Measurements from ENCODE around the gene SERGEF.

DNA sequence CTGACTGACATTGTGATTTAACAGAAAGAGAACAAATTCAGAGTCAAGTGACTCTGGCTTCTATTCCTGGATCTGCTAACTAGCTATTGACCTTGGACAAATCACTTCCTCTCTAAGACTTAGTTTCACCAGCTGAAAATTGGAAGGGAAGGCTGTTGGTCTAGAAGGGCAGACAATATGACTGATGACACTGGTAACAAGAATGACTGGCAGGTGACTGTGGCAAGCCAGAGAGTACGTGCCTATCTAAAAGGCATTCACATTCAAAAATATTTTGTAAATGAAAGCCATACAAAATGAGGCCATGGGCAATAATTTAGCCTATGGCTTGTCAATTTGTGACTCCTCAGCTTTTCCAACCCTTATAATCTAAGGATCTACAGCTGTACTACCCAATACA lies 23.5 kb downstream of the SERGEF start:
- TF ChIP-seq TCF12 (IDR thresholded peaks at IDR 0.05; ENCODE audit: low read depth, low read length) (no peak), MYC (IDR thresholded peaks at IDR 0.05; ENCODE audit: insufficient read depth, insufficient read length, insufficient replicate concordance, low read length, severe bottlenecking) (no peak), RAD21 (IDR thresholded peaks at IDR 0.05; ENCODE audit: insufficient read depth, low read depth, low read length) (no peak), SUZ12 (IDR thresholded peaks at IDR 0.05; ENCODE audit: unreplicated experiment) (no peak), ZNF274 (IDR thresholded peaks at IDR 0.05; ENCODE audit: insufficient read depth, insufficient read length) (no peak), POLR2AphosphoS5 (IDR thresholded peaks at IDR 0.05; ENCODE audit: low read length) (no peak), MEF2A (IDR thresholded peaks at IDR 0.05; ENCODE audit: insufficient read depth, low read depth, low read length) (no peak), TARDBP (IDR thresholded peaks at IDR 0.05; ENCODE audit: borderline replicate concordance) (no peak), POLR2A (IDR thresholded peaks at IDR 0.05; ENCODE audit: low read depth, low read length) (no peak), RFX5 (IDR thresholded peaks at IDR 0.05; ENCODE audit: low read depth, low read length) (no peak)
- TF ChIP-seq, protein P1, sequence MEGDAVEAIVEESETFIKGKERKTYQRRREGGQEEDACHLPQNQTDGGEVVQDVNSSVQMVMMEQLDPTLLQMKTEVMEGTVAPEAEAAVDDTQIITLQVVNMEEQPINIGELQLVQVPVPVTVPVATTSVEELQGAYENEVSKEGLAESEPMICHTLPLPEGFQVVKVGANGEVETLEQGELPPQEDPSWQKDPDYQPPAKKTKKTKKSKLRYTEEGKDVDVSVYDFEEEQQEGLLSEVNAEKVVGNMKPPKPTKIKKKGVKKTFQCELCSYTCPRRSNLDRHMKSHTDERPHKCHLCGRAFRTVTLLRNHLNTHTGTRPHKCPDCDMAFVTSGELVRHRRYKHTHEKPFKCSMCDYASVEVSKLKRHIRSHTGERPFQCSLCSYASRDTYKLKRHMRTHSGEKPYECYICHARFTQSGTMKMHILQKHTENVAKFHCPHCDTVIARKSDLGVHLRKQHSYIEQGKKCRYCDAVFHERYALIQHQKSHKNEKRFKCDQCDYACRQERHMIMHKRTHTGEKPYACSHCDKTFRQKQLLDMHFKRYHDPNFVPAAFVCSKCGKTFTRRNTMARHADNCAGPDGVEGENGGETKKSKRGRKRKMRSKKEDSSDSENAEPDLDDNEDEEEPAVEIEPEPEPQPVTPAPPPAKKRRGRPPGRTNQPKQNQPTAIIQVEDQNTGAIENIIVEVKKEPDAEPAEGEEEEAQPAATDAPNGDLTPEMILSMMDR (IDR thresholded peaks at IDR 0.05 in 2 of 3, conservative IDR thresholded peaks at IDR 0.05 in 1 of 3; ENCODE audit: control insufficient read depth in 2 of 3, extremely low read depth in 1 of 3, insufficient read depth in 1 of 3, low read depth in 3 of 3, low read length in 3 of 3): no peak
- TF ChIP-seq, protein P2, sequence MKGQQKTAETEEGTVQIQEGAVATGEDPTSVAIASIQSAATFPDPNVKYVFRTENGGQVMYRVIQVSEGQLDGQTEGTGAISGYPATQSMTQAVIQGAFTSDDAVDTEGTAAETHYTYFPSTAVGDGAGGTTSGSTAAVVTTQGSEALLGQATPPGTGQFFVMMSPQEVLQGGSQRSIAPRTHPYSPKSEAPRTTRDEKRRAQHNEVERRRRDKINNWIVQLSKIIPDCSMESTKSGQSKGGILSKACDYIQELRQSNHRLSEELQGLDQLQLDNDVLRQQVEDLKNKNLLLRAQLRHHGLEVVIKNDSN (IDR thresholded peaks at IDR 0.05; ENCODE audit: borderline replicate concordance, extremely low read length, insufficient read depth, low read depth, low read length): no peak
- TF ChIP-seq, protein P3, sequence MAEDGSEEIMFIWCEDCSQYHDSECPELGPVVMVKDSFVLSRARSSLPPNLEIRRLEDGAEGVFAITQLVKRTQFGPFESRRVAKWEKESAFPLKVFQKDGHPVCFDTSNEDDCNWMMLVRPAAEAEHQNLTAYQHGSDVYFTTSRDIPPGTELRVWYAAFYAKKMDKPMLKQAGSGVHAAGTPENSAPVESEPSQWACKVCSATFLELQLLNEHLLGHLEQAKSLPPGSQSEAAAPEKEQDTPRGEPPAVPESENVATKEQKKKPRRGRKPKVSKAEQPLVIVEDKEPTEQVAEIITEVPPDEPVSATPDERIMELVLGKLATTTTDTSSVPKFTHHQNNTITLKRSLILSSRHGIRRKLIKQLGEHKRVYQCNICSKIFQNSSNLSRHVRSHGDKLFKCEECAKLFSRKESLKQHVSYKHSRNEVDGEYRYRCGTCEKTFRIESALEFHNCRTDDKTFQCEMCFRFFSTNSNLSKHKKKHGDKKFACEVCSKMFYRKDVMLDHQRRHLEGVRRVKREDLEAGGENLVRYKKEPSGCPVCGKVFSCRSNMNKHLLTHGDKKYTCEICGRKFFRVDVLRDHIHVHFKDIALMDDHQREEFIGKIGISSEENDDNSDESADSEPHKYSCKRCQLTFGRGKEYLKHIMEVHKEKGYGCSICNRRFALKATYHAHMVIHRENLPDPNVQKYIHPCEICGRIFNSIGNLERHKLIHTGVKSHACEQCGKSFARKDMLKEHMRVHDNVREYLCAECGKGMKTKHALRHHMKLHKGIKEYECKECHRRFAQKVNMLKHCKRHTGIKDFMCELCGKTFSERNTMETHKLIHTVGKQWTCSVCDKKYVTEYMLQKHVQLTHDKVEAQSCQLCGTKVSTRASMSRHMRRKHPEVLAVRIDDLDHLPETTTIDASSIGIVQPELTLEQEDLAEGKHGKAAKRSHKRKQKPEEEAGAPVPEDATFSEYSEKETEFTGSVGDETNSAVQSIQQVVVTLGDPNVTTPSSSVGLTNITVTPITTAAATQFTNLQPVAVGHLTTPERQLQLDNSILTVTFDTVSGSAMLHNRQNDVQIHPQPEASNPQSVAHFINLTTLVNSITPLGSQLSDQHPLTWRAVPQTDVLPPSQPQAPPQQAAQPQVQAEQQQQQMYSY (CRISPR knock-in tag; IDR thresholded peaks at IDR 0.05): no peak
